ENCODE results near the gene MICB. TPM values are rescaled to one million over a fixed set of nuclear protein-coding genes. Genes with fewer than 3 reads are reported as not detected.

The MICB gene
- total RNA-seq, 6 experiments from 2014 or later, result 16.0 to 26.0 (median 22.6) TPM

DNA sequence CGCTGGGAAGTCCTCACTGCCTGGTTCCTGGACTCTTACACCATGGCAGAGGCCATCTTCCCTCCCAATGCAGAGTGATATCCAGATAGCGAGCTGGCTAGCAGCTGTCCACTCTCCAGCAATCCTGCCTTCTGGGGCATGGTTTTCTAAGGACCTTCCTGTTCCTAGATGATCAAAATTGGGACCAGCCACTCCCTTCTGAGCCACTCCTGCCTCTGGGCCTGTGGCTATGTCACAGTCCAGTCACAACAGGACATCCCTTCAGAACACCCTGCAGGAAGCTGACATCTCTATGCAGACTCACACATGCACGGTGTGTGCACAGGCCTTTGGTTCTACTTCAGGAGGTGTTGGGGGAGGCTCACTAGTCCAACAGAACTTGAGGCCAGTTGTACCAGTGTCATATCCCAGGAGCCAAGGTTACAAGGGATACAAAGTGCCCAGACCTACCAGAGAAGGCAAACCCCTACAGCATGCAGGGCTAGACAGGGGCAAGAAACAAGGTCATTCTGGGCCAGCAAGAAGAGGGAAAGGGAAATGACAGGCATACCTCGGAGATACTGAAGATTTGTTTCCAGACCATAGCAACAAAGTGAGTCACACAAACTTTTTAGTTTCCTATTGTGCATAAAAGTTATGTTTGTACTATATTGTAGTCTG is 28.1 kb downstream of the MICB start:
- peaks cover 15% of the 10 kb centered on the region for H3K36me3 Mint-ChIP-seq (ENCODE audit: low read depth)
- peaks cover 36% of the 10 kb centered on the region for H3K4me1 Mint-ChIP-seq (ENCODE audit: low read depth)
- DNase-seq, result peak; percentile 72
- H3K4me3 Mint-ChIP-seq, result peak overlapping the region; percentile 0; the same call in 1 of the 2 replicates
- TF ChIP-seq CTCF (IDR thresholded peaks at IDR 0.05), result no peak
- H3K27me3 Mint-ChIP-seq (ENCODE audit: insufficient read depth), result peaks cover 5% of the 10 kb centered on the region
- H3K27ac Mint-ChIP-seq, result peak overlapping the region; percentile 91
- no peaks in the 10 kb centered on the region for H3K9me3 Mint-ChIP-seq

GRCh38 chr6:31528307-31528777 is 30.4 kb downstream of the MICB start:
- Mint-ChIP-seq H3K4me1 (ENCODE audit: low read depth) (peaks cover 40% of the 10 kb centered on the region), H3K27ac (peak overlapping the region; percentile 71), H3K9me3 (no peaks in the 10 kb centered on the region), H3K4me3 (no peak overlapping the region), H3K36me3 (ENCODE audit: low read depth) (peaks cover 30% of the 10 kb centered on the region), H3K27me3 (ENCODE audit: insufficient read depth) (peaks cover 5% of the 10 kb centered on the region)
- DNase-seq, result no peak
- no peak for TF ChIP-seq CTCF (IDR thresholded peaks at IDR 0.05)

GRCh38 chr6:31528821-31529328 is 30.9 kb downstream of the MICB start, which contains the start of gene MCCD1:
MCCD1 (plus strand) TSS chr6:31528962; CDS start chr6:31529015, 53 bp downstream.
- H3K27me3 Mint-ChIP-seq (ENCODE audit: insufficient read depth), result peaks cover 5% of the 10 kb centered on the region
- H3K4me3 Mint-ChIP-seq, result no peak within 1 kb of the TSS
- peaks cover 42% of the 10 kb centered on the region for H3K4me1 Mint-ChIP-seq (ENCODE audit: low read depth)
- peak within 1 kb of the TSS; percentile 71 for H3K27ac Mint-ChIP-seq
- no peak for DNase-seq
- no peaks in the 10 kb centered on the region for H3K9me3 Mint-ChIP-seq
- TF ChIP-seq CTCF (IDR thresholded peaks at IDR 0.05), result no peak
- peaks cover 35% of the 10 kb centered on the region for H3K36me3 Mint-ChIP-seq (ENCODE audit: low read depth)

DNA sequence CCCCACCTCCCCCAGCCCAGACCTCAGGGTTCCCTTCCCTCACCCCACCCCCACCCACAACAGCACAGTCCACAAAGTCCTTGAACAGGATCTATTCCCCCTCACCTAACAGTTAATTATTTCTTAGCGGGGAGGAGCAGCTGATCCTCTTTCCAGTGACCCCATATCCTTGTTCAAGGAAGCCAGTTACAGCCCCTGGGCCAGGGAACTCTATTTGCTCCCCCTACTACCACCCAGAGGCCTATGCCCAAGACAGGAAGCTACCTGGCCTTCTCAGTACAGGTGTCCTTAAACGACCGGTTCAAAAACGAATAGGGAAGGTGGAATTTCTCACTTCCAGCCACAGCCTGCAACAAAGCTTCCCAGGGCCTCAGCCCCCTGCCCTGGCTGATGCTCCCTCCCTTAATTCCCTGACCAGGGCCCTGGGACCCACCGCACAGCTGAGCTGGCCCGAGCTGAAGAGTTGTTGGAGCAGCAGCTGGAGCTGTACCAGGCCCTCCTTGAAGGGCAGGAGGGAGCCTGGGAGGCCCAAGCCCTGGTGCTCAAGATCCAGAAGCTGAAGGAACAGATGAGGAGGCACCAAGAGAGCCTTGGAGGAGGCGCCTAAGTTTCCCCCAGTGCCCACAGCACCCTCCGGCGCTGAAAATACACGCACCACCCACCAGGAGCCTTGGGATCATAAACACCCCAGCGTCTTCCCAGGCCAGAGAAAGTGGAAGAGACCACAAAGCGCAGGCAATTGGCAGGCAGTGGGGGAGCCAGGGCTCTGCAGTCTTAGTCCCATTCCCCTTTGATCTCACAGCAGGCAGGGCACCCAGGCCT is 31.6 kb downstream of the MICB start:
- H3K9me3 Mint-ChIP-seq, result no peaks in the 10 kb centered on the region
- H3K4me3 Mint-ChIP-seq, result no peak overlapping the region
- H3K27ac Mint-ChIP-seq, result peak overlapping the region; percentile 42
- no peak for DNase-seq
- peaks cover 8% of the 10 kb centered on the region for H3K27me3 Mint-ChIP-seq (ENCODE audit: insufficient read depth)
- H3K36me3 Mint-ChIP-seq (ENCODE audit: low read depth), result peaks cover 35% of the 10 kb centered on the region
- peaks cover 42% of the 10 kb centered on the region for H3K4me1 Mint-ChIP-seq (ENCODE audit: low read depth)
- no peak for TF ChIP-seq CTCF (IDR thresholded peaks at IDR 0.05)

- Mint-ChIP-seq H3K9me3 (no peaks in the 10 kb centered on the region), H3K4me1 (ENCODE audit: low read depth) (peaks cover 40% of the 10 kb centered on the region), H3K36me3 (ENCODE audit: low read depth) (peaks cover 45% of the 10 kb centered on the region), H3K27me3 (ENCODE audit: insufficient read depth) (peaks cover 8% of the 10 kb centered on the region), H3K4me3 (no peak overlapping the region), H3K27ac (peak overlapping the region; percentile 51)
- no peak for TF ChIP-seq CTCF (IDR thresholded peaks at IDR 0.05)
- DNase-seq, result no peak
Observed at GRCh38 chr6:31530659-31531058, 32.7 kb downstream of the MICB start.
